CD4-positive, alpha-beta T cell treated with Interleukin-17A for 4 hours (primary cell): ENCODE data around the gene OR52L1.

ENCODE experiments used
- DNase-seq: peaks from one replicate; pipeline ENCODE4 v3.0.0-alpha.2; 2020; ENCODE audit warnings: mixed read lengths

Gene OR52L1

GRCh38 chr11:5938603-5938965, 48.2 kb downstream of the OR52L1 start:
- DNase-seq = no peak

DNA sequence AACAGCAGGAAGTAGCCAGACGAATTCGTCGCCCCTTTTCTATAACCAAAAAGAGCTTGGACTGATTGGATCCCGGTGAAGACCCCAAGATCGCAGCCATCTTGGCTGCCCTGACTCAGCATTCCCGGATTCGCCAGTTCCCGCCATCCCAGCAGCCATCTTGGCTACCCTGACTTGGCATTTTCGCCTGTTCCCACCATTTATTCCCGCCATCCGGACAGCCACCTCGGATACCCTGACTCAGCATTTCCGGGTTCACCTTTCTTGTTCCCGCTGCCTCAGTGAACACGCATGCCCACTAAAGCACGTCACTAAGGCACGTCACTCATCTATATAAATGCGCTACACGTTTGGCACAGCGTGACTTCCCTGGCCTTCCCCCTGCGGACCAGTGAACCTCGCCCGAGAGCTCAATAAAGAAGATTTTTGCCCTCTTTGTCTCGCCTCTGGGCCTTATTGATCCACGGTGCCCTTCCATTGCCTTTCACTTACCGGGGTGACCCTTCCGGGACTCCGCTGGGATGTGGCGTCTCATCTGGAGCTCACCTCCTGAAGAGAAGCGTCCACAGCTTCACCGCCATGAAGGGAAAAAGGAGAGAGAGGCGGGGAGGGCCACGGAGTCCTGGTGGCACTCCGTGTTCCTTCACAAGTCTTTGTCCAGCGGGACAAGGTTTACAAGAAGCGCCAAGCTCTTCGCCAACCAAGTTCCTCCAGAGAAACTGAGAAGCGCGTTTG, 48.8 kb downstream of the OR52L1 start:
- DNase-seq = no peak
